GM18507 (cell line): ENCODE data around the gene PDE8B.

Source experiments
- DNase-seq: peaks from one replicate; pipeline ENCODE4 v3.0.0; 2011; ENCODE audit warnings: low read depth; ENCODE audit not compliant: insufficient read length; ENCODE audit errors: extremely low spot score
- FAIRE-seq: peaks from 2 replicates; lab custom pipeline; 2011; peaks lifted over from hg19 to GRCh38; lab: Jason Lieb, UNC

Gene PDE8B

DNA sequence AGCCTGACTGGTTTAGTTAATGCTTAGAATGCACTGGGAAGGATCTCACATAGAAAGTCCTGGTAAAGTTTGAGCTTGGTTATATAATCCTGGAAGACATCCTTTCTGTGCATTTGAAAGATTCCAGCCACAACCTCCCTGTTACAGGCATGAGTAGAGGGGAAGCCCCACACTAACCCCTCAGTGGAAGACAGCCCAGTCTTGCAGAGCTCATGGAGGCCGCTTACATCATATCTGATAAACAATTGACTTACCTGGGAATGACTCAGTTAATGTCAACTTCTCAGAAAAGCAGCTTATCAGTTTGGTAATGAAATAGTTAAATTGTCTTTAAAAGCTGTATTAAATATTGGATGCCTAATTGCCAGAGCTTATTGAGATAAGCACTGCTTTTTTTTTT is 28.1 kb upstream of the PDE8B start:
- no peak for FAIRE-seq

DNA sequence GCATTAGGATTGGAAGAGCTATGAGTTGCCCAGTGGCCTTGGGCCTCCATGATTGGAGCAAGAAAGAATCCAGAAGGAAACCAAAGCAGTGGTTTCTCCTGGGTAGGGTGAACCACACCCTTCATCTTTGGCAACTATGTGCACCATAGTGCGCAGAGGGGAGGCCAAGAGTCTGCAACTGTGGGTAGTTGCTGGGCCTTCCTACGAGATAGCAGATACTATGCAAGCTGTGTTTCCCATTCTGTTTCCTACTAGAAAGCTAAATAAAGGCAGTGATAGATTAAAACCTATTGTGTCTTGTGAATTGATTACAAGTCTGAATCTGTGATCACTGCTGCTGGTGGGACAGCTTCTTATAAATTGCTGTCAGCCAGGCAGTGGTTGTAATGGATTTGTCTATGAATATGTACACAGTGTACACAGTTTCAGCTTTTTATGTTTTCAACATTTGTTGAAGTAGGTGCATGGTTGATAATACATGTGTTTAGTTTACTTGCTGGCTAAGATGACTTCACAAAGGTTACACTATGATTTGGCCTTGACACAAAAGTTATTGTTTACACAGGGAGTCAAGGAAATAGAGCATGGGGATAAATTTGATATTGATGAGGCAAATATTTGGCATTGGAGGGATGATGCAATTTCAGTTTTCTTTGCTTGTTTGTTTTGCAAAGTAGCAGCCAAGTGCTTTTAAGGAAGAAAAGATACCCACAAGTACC is 23.7 kb upstream of the PDE8B start:
- DNase-seq (no peak), FAIRE-seq (no peak)

More for the DNA sequence above, 28.1 kb upstream of the PDE8B start:
- no peak for DNase-seq

DNA sequence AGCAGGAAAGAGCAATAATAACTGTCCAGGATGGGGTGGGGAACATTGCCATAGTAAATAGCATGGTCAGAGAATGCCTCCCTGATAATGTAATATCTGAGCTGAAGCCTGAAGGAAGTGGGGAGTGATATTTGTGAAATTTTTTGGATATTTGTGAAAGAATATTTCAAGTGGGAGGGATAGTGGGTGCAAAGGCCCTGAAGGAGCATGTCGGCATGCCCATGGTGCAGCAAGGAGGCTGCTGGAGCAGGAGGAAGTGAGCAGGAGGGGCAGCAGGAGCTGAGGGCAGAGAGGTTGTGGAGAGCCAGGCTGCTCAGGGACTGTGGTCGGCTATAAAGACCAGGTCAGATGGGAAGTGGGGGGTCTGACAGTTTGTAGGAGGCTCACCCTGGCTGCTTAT is 21.1 kb upstream of the PDE8B start:
- DNase-seq (no peak), FAIRE-seq (no peak)

DNA sequence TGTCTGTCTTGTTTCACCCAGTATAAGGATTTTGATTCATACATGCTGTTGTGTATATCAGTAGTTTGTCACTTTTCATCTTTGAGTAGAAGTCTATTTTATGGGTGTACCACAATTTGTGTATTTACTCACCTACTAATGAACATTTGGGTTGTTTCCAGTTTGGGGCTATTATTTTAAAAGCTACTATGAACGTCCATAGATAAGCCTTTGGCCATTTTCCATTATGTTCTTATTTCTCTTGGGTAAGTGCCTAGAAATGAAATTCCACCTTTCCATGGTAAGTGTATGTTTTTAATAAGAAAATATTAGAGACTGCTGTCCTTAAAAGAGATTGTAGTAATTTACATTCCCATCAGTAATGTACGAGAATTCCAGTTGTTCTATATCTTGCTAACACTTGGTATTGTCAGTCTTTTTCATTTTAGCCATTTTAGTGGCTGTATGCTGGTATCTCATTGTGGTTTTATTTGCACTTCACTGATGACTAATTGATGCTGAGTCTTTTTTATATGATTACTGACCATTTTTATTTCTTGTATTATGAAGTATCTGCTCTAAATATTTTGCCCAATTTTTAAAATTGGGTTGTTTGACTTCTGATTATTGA is 17.9 kb upstream of the PDE8B start:
- no peak for DNase-seq
- FAIRE-seq = no peak

DNA sequence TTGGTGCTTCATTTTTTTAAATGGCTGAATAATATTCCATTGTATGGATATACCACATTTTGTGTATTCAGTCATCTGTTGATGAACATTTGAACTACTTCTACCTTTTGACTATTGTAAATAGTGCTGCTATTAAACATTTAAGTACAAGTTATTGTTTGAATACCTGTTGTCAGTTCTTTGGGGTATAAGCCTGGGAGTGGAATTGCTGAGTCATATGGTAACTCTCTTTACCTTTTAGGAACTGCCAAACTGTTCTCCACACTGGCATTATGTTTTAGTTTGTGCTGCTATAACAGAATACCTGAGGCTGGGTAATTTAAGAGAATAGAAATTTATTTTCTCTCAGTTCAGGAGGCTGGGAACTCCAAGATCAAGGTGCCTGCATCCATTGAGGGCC is 15.7 kb upstream of the PDE8B start:
- FAIRE-seq = no peak
- DNase-seq = no peak

DNA sequence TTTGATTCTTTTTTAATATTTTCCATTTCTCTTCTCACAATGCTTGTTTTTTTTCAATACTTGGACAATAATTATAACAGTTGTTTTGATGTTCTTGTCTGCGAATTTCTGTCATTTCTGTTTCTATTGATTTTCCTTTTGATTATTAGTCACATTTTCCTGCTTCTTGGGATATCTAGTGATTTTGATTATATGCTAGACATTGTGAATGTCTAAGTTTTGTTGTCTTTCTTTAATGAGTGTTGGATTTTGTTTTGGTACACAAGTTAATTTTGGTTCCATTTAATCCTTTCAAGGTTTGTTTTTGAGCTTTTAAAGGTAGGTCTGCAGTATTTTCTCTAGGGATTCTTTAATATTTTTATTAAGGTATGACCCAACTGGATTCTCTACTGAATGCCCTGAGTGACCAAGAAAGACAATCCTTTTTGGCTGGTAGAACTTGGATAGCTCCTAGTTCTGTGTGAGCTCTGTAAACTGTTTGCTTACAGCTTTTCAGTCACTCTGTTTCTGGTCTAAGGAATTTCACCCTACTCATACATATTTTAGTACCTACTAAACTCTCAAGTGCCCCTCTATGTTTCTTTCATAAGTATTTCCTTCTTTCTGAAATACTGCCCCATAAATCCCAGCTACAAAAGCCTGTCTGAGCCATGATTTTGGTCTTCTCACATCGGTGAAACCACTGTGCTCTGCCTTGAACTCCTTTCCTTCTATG is 12.5 kb upstream of the PDE8B start:
- DNase-seq = no peak
- no peak for FAIRE-seq

DNA sequence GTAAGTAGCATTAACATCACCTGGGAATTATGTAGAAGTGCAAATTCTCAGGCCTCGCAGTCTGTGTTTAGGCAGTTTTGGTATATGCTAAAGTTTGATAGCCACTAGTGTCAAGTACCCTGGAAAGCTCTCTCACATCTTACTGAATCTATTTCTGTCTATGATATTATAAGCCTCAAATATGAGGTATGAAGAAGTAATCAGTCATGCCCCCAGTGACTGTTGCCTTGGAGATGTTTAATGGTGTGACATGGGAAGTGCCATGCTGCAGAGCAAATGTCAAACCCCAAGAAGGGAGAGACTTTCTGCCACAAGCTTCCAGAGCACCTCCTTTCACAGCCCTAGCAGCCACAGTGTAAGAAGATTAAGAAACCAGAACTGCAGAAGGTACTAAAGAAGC is 9.8 kb upstream of the PDE8B start:
- no peak for FAIRE-seq

DNA sequence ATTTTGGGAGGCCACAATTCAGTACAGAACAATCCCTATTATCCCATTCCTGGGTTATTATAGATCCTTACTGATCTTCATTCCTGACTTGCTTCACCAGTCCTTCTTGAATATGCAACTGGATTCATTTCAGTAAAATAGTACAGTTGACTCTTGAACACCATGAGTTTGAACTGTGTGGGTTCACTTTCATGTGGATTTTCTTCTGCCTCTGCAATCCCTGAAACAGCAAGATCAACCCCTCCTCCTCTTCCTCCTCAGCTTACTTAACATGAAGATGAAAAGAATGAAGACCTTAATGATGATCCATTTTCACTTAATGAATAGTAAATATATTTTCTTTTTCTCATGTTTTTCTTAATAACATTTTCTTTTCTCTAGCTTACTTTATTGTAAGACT is 8.3 kb upstream of the PDE8B start:
- FAIRE-seq (no peak), DNase-seq (no peak)

More for the DNA sequence above, 9.8 kb upstream of the PDE8B start:
- DNase-seq = no peak

DNA sequence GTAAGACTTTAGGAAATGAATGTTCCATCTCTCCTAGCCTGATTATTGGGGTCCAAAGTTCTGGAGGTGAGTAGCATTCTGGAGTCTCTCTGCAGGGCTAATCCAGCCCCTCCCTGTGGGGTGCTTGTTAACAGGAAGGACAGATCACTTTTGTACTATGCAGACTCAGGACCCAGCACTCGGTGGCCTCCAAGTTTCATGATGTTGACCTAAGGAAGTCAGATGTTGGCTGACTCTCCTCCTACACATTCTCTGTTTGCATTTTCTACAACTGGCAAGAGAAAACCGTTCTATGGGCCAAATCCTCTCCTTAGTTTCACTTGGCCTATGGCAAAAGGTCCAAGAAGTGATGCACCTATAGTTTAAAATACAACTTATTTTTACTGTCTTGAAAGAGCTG is 5.5 kb upstream of the PDE8B start:
- DNase-seq (no peak), FAIRE-seq (no peak)

DNA sequence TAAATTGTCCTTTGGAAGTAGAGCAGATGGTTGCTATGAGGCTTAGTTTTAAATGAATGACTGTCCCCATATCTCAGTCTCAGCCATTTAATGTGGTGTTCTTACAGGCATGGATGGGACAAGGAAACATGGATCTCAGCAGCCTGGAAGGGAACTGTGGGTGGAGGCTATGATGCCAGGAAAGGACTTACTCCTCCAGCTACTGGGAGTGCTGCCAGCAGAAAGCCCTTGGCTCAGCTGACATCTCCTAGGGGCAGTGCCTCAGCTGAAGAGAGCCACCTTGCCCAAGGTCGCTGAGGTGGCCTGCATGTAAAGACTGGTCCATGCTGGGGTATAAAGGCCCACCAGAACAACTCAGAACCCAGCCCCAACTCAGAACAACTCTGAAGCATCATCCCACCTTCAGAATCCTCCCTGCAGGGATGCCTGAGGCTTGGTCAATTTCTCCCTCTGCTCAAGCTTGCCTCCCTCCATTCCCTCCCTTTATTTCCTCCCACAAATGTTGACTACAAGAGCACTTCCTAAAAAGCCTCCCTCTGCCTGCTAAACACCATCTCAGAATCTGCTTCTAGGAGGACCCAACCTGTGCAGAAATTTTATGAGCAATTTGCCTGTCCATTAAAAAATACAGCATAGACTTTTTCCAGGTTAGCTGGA is 1.8 kb upstream of the PDE8B start:
- no peak for FAIRE-seq
- DNase-seq = no peak

DNA sequence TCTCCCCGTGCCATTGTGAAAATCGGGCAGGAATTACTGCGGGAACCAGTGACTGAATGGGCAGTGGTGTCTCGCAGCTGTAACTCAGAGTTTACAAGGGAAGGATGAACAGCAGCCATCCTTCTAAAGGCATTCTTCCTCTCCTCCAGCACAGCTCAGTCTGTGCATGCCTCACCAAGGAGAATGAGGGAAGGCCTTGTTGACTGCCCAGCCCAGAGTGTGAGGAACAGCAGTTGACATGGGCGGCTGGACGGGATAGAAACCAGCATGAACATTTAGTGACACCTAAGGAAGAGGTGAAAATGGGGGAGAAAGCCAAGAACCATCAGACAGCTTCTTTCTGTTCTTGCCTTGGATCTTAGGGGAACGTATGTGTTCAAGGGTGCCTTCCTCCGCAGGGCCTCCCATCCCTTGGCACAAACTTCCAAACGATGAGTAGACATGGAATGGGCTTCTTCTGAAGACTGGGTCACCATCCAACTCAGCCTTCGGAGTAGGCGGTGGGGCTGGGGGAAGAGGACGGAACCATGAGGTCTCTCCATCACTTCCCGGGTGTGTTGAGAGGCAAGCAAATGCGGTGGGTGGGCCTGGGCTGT is 887 bp upstream of the PDE8B start:
- FAIRE-seq = no peak
- DNase-seq = no peak

DNA sequence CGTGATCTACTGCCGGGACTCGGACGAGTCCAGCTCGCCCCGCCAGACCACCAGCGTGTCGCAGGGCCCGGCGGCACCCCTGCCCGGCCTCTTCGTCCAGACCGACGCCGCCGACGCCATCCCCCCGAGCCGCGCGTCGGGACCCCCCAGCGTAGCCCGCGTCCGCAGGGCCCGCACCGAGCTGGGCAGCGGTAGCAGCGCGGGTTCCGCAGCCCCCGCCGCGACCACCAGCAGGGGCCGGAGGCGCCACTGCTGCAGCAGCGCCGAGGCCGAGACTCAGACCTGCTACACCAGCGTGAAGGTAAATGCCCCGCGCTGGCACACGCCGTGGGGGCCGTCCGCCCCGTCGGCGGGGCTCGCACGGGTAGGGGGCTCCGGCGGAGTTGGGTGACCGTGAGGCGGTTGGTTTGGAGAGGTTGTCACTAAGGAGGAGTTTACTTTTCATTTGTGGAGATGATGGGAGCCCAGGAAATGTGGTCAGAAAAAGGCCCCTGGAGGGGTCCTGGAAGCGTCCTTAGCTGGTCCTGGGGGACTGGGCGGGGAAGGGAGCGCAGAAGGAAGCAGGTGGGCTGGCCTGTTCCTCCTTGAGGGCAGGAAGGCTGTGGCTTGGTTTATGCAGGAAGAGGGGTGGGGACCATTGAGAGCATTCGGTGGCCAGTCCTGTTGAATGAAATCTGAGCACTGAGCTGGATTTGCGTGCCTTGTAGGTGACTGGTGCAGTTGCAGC is 647 bp downstream of the PDE8B start:
- FAIRE-seq = no peak

DNA sequence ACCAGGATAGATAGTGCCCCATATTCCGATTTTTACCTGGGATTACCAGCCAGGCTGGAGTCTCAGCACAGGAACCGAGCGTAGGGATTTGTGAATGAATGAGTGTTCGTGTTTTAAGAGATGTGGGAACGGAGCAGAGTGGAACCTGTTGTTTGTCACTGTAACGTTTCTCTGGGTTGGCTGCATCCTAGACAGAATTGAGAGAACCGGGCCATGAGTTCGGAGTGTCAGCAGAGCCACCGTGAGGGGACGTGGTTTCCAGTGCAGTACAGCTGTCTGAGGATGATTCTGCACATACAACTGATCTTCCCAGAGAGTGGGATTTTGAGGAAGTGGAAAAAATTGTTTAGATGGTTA is 1.2 kb downstream of the PDE8B start:
- FAIRE-seq (no peak), DNase-seq (no peak)

More for the DNA sequence above, 647 bp downstream of the PDE8B start:
- DNase-seq = no peak

DNA sequence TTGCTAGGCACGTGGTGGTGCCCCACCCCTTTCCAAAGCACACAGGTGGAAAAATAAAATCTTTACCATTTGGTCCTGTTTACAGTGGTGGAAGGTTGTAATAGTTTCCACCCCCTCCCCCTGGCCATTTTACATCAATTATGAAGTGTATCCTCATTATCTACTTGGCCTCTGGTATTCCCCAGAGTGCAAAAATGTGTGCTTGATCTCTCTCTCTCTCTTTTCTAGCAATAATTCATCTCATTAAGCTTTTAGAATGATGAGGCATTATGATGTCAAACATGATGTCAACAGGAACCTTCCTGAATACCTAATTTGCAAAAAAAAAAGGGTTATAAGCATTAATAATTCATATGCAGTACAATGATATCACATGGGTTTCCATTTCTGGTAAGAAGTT is 3.1 kb downstream of the PDE8B start:
- DNase-seq = no peak
- FAIRE-seq = no peak

DNA sequence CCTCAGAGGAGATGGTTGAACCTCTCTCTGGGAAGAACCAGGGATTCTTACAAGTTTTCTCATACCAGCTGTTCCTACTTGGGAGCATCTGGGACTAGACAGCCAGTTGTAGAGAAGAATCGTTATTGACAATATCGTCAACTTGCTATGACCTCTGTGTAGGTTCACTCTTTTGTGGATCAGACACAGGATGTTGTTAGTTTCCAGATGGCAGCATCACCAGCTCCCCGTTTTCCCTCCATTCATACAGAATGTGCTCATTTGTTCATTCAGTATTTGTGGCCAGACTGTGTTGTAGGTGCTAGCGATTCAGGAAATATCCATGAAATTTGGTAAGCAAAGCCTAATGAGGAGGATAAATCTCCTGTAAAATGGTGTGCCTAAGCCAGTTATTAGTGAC is 3.7 kb downstream of the PDE8B start:
- no peak for FAIRE-seq

DNA sequence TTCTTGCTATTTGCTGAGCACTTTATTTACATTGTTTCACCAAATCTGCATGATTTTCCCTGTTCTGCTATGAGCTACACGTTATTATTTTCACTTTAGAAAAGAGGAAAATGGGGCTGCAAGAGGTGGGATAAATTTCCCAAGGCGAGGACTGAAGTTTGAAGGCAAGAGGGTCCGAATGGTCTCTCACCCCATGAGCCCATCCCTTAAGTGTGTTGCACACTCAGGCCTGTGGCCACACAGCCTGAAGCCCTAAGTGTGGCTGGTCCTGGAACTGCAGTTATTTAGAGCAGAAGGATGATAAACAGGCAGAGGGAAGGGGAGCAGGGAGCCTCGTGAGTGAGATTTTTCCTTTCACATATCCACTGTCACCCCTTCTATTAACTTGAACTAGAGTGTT is 7.8 kb downstream of the PDE8B start:
- no peak for FAIRE-seq
- no peak for DNase-seq

More for the DNA sequence above, 3.7 kb downstream of the PDE8B start:
- DNase-seq = no peak

DNA sequence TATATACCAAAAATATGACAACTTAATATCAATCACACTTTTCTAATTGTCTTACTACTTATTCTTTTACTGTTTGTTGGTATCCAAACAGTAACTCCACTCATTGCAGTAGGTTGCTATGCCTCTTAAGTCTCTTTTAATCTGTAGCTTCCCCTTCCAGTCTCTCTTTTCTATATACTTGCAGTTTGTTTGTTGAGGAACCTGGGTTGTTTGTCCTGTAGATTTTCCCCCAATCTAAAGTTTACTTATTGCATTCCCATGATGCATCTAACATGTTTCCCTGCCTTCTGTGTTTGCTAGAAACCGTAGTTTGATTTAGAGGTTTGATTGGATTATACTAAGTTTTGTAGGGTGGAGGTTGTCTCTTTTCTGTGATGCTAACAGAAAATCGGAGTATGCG is 10.6 kb downstream of the PDE8B start:
- DNase-seq (no peak), FAIRE-seq (no peak)

DNA sequence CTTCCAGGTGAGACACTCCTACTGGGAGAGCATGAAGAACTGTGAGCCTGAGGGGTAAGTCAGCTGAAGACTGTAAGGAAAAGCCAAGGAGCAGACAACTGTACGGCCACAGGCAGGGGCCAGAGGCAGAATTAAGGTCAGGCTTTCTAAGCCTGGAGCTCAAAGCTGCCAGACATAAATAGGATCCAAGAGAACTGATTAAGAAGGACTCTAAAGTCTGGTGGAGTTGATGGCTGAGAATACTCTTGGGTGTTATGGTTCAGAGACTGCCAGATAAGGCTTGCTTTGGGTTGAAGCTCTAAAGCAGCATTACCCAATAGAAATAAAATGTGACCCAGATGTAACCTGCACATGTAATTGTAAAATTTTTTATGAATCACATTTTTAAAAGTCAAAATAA is 12.2 kb downstream of the PDE8B start:
- DNase-seq (no peak), FAIRE-seq (no peak)

DNA sequence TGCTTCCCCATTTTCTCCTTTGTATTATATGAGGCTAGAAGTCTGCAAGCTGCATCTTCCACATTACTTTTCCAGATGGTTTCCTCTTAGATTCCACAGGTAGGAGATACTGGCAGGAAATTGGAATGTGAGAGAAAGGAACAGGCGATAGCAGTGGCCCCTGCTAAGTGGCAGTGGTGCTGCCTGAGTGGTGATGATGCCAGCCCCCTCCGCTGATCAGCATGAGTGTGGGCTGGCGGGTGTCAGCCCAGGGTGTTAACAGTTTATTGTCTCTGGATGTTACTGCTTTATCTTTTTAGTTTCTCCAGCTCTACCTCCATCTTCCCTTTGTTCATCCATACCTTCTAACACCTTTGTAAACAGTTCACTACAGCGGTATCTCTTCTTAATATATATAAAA is 13.2 kb downstream of the PDE8B start:
- FAIRE-seq (no peak), DNase-seq (no peak)
